ENCODE results near the gene DRC1. TPM values are rescaled to one million over a fixed set of nuclear protein-coding genes. Genes with fewer than 3 reads are reported as not detected.
"Not testable (repeated sequence)": the region's sequence is repeated elsewhere in the genome, so short reads cannot be mapped to it uniquely, and the experiment has no call there.

DRC1 gene
- 1.1 TPM for polyA plus RNA-seq (2013, experiment 1 of 2)
- 0.94 TPM for polyA plus RNA-seq (2013, experiment 2 of 2)

DNA sequence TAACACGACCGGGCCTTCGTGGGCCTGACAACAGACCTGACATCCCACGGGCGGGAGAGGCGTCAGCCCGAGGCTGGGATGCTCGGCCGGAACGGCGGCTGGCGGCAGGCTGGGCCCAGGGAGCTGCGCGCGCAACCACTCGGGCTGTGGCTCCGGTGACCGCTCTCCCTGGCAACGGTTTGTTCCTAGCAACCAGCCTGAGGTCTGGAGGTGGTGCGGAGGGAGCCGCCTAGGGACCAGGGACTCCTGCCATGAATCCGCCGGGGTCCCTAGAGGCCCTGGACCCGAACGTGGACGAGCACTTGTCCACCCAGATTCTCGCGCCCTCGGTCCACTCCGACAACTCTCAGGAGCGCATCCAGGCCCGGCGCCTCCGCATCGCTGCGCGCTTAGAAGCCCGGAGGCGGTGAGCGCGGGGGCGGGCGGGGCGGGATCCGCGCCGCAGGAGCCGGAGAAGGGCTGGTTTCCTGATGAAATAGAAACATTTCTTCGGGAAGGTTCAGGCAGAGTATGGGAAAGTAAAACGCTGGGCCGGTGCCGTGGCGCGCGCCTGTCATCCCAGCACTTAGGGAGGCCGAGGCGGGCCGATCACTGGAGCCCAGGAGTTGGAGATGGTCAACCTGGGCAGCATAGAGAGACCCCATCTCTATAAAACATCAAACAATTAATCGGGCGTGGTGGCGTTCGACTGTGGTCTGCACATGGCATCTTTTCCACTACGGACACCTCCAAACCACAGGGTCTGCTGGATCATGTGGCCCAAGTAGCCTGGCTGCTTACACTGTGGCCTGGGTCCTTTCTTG lies at the start of gene DRC1:
Gene DRC1, plus strand, starts transcription at position 182 of the 803 bp plus-strand sequence. Its CDS starts 70 bp downstream, at position 252.
- peaks cover 5% of the 10 kb centered on the region in 2 donors for H3K4me1 ChIP-seq (ENCODE audit: control insufficient read depth in 2 of 2, insufficient read depth in 1 of 2, low read depth in 1 of 2, low read length in 2 of 2)
- H3K4me2 ChIP-seq (ENCODE audit: insufficient read depth, low read length, poor library complexity, severe bottlenecking), result peak within 1 kb of the TSS; percentile 65
- H2AFZ ChIP-seq (ENCODE audit: low read length), result peak within 1 kb of the TSS; percentile 94
- no peaks in the 10 kb centered on the region for H3K79me1 ChIP-seq (ENCODE audit: low read depth, low read length)
- H3K4me3 ChIP-seq (ENCODE audit: low read length in 2 of 2), result peak within 1 kb of the TSS; percentile 49 to 76
- no peaks in the 10 kb centered on the region for H3K36me3 ChIP-seq (replicated peaks in 1 of 2; ENCODE audit: control insufficient read depth in 2 of 2, insufficient read depth in 2 of 2, low read length in 2 of 2)
- no peak within 1 kb of the TSS for H3K23ac ChIP-seq (ENCODE audit: low read depth, low read length, poor library complexity)
- no peak within 1 kb of the TSS for H3K27ac ChIP-seq (replicated peaks; ENCODE audit: low read length)
- no peak within 1 kb of the TSS for H2BK5ac ChIP-seq (ENCODE audit: low read length)
- H3K4ac ChIP-seq (ENCODE audit: low read length), result no peak within 1 kb of the TSS
- H2BK15ac ChIP-seq (ENCODE audit: low read length), result no peak within 1 kb of the TSS
- no peaks in the 10 kb centered on the region for H3K27me3 ChIP-seq (ENCODE audit: control insufficient read depth in 3 of 3, insufficient read depth in 3 of 3, low read depth in 1 of 3, low read length in 3 of 3)
- no peak within 1 kb of the TSS for H2AK5ac ChIP-seq (ENCODE audit: low read depth, low read length)
- DNase-seq (ENCODE audit: low spot score), result peak; percentile 84
- H4K8ac ChIP-seq (ENCODE audit: low read depth, low read length), result no peak within 1 kb of the TSS
- H2BK120ac ChIP-seq (ENCODE audit: low read depth, low read length), result no peak within 1 kb of the TSS
- H3K9me3 ChIP-seq (replicated peaks in 1 of 2; ENCODE audit: control insufficient read depth in 2 of 2, insufficient read depth in 1 of 2, low read depth in 1 of 2, low read length in 2 of 2), result no peaks in the 10 kb centered on the region
- no peak within 1 kb of the TSS for H3K14ac ChIP-seq (ENCODE audit: low read length)
- whole genome bisulfite sequencing, 2 donors (ENCODE audit: extremely low coverage in 2 of 2, insufficient read length in 2 of 2, insufficient replicate concordance in 1 of 2), result no CpG with 5 or more reads among the region's 63 CpGs
- H3K18ac ChIP-seq (ENCODE audit: low read length), result peak within 1 kb of the TSS; percentile 76
- no peak within 1 kb of the TSS for H2BK12ac ChIP-seq (ENCODE audit: low read length)
- no peak within 1 kb of the TSS for H4K91ac ChIP-seq (ENCODE audit: low read depth, low read length, poor library complexity)
- no peak within 1 kb of the TSS for H3K9ac ChIP-seq (ENCODE audit: low read depth, low read length, poor library complexity)

DNA sequence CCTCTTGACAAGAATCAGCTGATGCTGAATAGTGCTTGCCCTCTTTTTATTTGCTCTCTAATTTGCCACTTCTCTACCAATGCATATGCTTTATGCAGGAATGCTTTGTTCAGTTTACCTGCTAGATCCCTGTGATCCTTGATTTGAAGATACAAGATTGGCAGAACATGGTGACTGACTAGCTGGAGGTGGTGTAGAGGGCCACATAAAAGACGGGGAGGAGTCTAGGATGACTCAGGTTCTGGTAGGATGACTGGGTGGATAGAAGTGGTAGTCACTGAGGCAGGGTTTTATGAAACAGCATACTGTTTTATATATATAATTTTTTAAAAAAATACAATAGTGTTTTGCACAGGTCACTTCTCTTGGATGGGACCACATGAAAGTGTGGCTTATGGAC lies 48.8 kb upstream of the DRC1 start:
- WGBS, 2 donors (ENCODE audit: extremely low coverage in 2 of 2, insufficient read length in 2 of 2, insufficient replicate concordance in 1 of 2), result no CpG with 5 or more reads among the region's 1 CpG
- no peak overlapping the region for H3K14ac ChIP-seq (ENCODE audit: low read length)
- no peak overlapping the region for H3K18ac ChIP-seq (ENCODE audit: low read length)
- H3K4ac ChIP-seq (ENCODE audit: low read length), result no peak overlapping the region
- H2BK12ac ChIP-seq (ENCODE audit: low read length), result no peak overlapping the region
- peaks cover 5 to 7% of the 10 kb centered on the region in 2 donors for H3K4me1 ChIP-seq (ENCODE audit: control insufficient read depth in 2 of 2, insufficient read depth in 1 of 2, low read depth in 1 of 2, low read length in 2 of 2)
- no peak overlapping the region for H4K8ac ChIP-seq (ENCODE audit: low read depth, low read length)
- no peak overlapping the region for H3K27ac ChIP-seq (replicated peaks; ENCODE audit: low read length)
- H3K79me1 ChIP-seq (ENCODE audit: low read depth, low read length), result peaks cover 5% of the 10 kb centered on the region
- H3K27me3 ChIP-seq (ENCODE audit: control insufficient read depth in 3 of 3, insufficient read depth in 3 of 3, low read depth in 1 of 3, low read length in 3 of 3), result no peaks in the 10 kb centered on the region
- H3K9ac ChIP-seq (ENCODE audit: low read depth, low read length, poor library complexity), result no peak overlapping the region
- H3K4me3 ChIP-seq (ENCODE audit: low read length in 2 of 2), result no peak overlapping the region
- no peak overlapping the region for H2BK120ac ChIP-seq (ENCODE audit: low read depth, low read length)
- H2AK5ac ChIP-seq (ENCODE audit: low read depth, low read length), result no peak overlapping the region
- no peaks in the 10 kb centered on the region for H3K9me3 ChIP-seq (replicated peaks in 1 of 2; ENCODE audit: control insufficient read depth in 2 of 2, insufficient read depth in 1 of 2, low read depth in 1 of 2, low read length in 2 of 2)
- H2BK5ac ChIP-seq (ENCODE audit: low read length), result no peak overlapping the region
- H3K36me3 ChIP-seq (replicated peaks in 1 of 2; ENCODE audit: control insufficient read depth in 2 of 2, insufficient read depth in 2 of 2, low read length in 2 of 2), result peaks cover 0 to 55% of the 10 kb centered on the region in 2 donors
- H3K23ac ChIP-seq (ENCODE audit: low read depth, low read length, poor library complexity), result no peak overlapping the region
- H2BK15ac ChIP-seq (ENCODE audit: low read length), result no peak overlapping the region
- no peak for DNase-seq (ENCODE audit: low spot score)
- H3K4me2 ChIP-seq (ENCODE audit: insufficient read depth, low read length, poor library complexity, severe bottlenecking), result no peak overlapping the region
- no peak overlapping the region for H2AFZ ChIP-seq (ENCODE audit: low read length)
- no peak overlapping the region for H4K91ac ChIP-seq (ENCODE audit: low read depth, low read length, poor library complexity)

DNA sequence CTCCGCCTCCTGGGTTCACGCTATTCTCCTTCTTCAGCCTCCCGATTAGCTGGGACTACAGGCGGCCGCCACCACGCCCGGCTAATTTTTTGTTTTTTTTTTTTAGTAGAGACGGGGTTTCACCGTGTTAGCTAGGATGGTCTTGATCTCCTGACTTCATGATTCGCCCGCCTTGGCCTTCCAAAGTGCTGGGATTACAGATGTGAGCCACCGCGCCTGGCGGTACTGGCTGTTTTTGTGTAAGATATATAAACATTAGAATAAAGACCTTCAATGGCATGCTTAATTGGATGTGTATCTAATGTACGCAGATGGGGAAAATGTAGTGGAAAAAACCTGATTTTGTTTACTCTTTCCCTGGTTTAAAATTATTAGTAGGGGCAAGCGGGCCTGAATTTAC lies 47.3 kb upstream of the DRC1 start:
- H2BK5ac ChIP-seq (ENCODE audit: low read length); H3K27ac ChIP-seq (replicated peaks; ENCODE audit: low read length): not testable (repeated sequence)
- WGBS, 2 donors (ENCODE audit: extremely low coverage in 2 of 2, insufficient read length in 2 of 2, insufficient replicate concordance in 1 of 2), result no CpG with 5 or more reads among the region's 16 CpGs

More for the DNA sequence above, 47.3 kb upstream of the DRC1 start:
- not testable (repeated sequence) for H3K4me2 ChIP-seq (ENCODE audit: insufficient read depth, low read length, poor library complexity, severe bottlenecking); H3K9me3 ChIP-seq (replicated peaks in 1 of 2; ENCODE audit: control insufficient read depth in 2 of 2, insufficient read depth in 1 of 2, low read depth in 1 of 2, low read length in 2 of 2); H4K8ac ChIP-seq (ENCODE audit: low read depth, low read length); H2BK15ac ChIP-seq (ENCODE audit: low read length); H3K27me3 ChIP-seq (ENCODE audit: control insufficient read depth in 3 of 3, insufficient read depth in 3 of 3, low read depth in 1 of 3, low read length in 3 of 3); H3K18ac ChIP-seq (ENCODE audit: low read length); H2AFZ ChIP-seq (ENCODE audit: low read length); H3K4me1 ChIP-seq (ENCODE audit: control insufficient read depth in 2 of 2, insufficient read depth in 1 of 2, low read depth in 1 of 2, low read length in 2 of 2); H3K4me3 ChIP-seq (ENCODE audit: low read length in 2 of 2); H2AK5ac ChIP-seq (ENCODE audit: low read depth, low read length); H3K23ac ChIP-seq (ENCODE audit: low read depth, low read length, poor library complexity); H3K9ac ChIP-seq (ENCODE audit: low read depth, low read length, poor library complexity); H3K79me1 ChIP-seq (ENCODE audit: low read depth, low read length); H4K91ac ChIP-seq (ENCODE audit: low read depth, low read length, poor library complexity); H3K14ac ChIP-seq (ENCODE audit: low read length); H2BK12ac ChIP-seq (ENCODE audit: low read length); H3K4ac ChIP-seq (ENCODE audit: low read length); H2BK120ac ChIP-seq (ENCODE audit: low read depth, low read length); DNase-seq (ENCODE audit: low spot score)
- peaks cover 0 to 55% of the 10 kb centered on the region in 2 donors for H3K36me3 ChIP-seq (replicated peaks in 1 of 2; ENCODE audit: control insufficient read depth in 2 of 2, insufficient read depth in 2 of 2, low read length in 2 of 2)

All from neuronal stem cell (in vitro differentiated cells).